ENCODE data around the gene ADGRV1.

ADGRV1 gene

GRCh38 chr5:91145333-91145620 lies 586.7 kb downstream of the ADGRV1 start:
- DNase-seq, result no peak

GRCh38 chr5:91146230-91146629 lies 587.6 kb downstream of the ADGRV1 start:
- no peak for DNase-seq

- DNase-seq, result no peak
Observed at GRCh38 chr5:91146905-91147600, 588.5 kb downstream of the ADGRV1 start.

GRCh38 chr5:91150234-91150633 lies 591.6 kb downstream of the ADGRV1 start:
- no peak for DNase-seq

- no peak for DNase-seq
Observed at GRCh38 chr5:91150636-91151035, 592.0 kb downstream of the ADGRV1 start.

GRCh38 chr5:91151947-91152346 lies 593.4 kb downstream of the ADGRV1 start:
- peak; percentile 43 for DNase-seq

GRCh38 chr5:91154338-91154737 lies 595.7 kb downstream of the ADGRV1 start:
- no peak for DNase-seq

GRCh38 chr5:91155274-91155673 lies 596.7 kb downstream of the ADGRV1 start:
- DNase-seq, result no peak

GRCh38 chr5:91156242-91156641 lies 597.6 kb downstream of the ADGRV1 start:
- DNase-seq, result no peak

- no peak for DNase-seq
Observed at GRCh38 chr5:91158011-91158410, 599.4 kb downstream of the ADGRV1 start.

GRCh38 chr5:91159647-91160046 lies 601.0 kb downstream of the ADGRV1 start:
- no peak for DNase-seq

- DNase-seq, result no peak
Observed at GRCh38 chr5:91160714-91161285, 602.2 kb downstream of the ADGRV1 start.

- DNase-seq, result peak; percentile 45
Observed at GRCh38 chr5:91162534-91163381, 604.2 kb downstream of the ADGRV1 start.

- no peak for DNase-seq
Observed at GRCh38 chr5:91164424-91164823, 605.8 kb downstream of the ADGRV1 start.

- no peak for DNase-seq
Observed at GRCh38 chr5:91166059-91166807, 607.6 kb downstream of the ADGRV1 start.

GRCh38 chr5:91168859-91169258 lies 610.3 kb downstream of the ADGRV1 start:
- DNase-seq, result no peak

- DNase-seq, result no peak
Observed at GRCh38 chr5:91170266-91170665, 611.7 kb downstream of the ADGRV1 start.

GRCh38 chr5:91171322-91171721 lies 612.7 kb downstream of the ADGRV1 start:
- no peak for DNase-seq

GRCh38 chr5:91174396-91174795 lies 615.8 kb downstream of the ADGRV1 start:
- no peak for DNase-seq

GRCh38 chr5:91175708-91176107 lies 617.1 kb downstream of the ADGRV1 start:
- no peak for DNase-seq

GRCh38 chr5:91176288-91177016 lies 617.9 kb downstream of the ADGRV1 start:
- DNase-seq, result no peak

- no peak for DNase-seq
Observed at GRCh38 chr5:91177085-91177484, 618.5 kb downstream of the ADGRV1 start.

GRCh38 chr5:91177639-91178038 lies 619.0 kb downstream of the ADGRV1 start:
- DNase-seq, result no peak

All from NCI-H2029 (cell line).